ENCODE measurements around the gene SYT7. TPM values are rescaled to one million over a fixed set of nuclear protein-coding genes. Genes with fewer than 3 reads are reported as not detected.

SYT7 gene
- total RNA-seq, 1 donor from 2014 or later = 10.3 TPM

DNA sequence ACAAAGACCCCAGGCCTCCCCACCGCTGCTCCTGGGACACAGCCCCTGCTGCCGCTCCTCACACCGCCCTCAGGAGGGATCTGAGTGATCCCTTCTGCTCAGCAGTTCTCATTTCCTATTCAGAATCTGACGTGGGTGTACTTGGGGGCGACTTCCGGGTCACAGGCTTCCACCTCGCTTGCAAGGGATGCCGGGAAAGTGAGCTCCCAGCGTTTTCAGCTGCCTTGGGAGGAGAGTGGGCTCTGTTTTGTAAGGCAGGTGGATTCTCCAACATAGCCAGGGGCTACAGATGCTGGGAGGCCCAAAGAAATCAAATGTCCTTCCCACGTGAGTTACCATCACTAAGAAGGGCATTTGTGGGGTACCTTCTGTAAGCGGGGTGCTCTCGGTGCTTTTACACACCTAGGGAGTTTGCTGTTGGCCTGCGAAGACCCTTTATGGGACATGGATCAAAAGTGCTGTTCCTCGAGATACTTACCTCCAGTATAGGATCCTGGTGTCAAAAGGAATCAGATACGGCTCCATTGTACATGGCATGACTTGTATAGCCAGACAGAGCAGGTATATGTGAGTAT, 82.0 kb downstream of the SYT7 start:
- no peak for DNase-seq (ENCODE audit: low spot score, unreplicated experiment)
- no peaks in the 10 kb centered on the region for H3K36me3 Mint-ChIP-seq (ENCODE audit: insufficient read depth)
- no peaks in the 10 kb centered on the region for H3K4me1 Mint-ChIP-seq (ENCODE audit: low read depth)
- H3K27me3 Mint-ChIP-seq = peaks cover 17% of the 10 kb centered on the region
- no peak overlapping the region for H3K4me3 Mint-ChIP-seq (ENCODE audit: low read depth)
- no peaks in the 10 kb centered on the region for H3K9me3 Mint-ChIP-seq (ENCODE audit: low read depth)
- TF ChIP-seq, protein P1, sequence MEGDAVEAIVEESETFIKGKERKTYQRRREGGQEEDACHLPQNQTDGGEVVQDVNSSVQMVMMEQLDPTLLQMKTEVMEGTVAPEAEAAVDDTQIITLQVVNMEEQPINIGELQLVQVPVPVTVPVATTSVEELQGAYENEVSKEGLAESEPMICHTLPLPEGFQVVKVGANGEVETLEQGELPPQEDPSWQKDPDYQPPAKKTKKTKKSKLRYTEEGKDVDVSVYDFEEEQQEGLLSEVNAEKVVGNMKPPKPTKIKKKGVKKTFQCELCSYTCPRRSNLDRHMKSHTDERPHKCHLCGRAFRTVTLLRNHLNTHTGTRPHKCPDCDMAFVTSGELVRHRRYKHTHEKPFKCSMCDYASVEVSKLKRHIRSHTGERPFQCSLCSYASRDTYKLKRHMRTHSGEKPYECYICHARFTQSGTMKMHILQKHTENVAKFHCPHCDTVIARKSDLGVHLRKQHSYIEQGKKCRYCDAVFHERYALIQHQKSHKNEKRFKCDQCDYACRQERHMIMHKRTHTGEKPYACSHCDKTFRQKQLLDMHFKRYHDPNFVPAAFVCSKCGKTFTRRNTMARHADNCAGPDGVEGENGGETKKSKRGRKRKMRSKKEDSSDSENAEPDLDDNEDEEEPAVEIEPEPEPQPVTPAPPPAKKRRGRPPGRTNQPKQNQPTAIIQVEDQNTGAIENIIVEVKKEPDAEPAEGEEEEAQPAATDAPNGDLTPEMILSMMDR (IDR thresholded peaks at IDR 0.05; ENCODE audit: unreplicated experiment) = no peak
- no peak overlapping the region for H3K27ac Mint-ChIP-seq

DNA sequence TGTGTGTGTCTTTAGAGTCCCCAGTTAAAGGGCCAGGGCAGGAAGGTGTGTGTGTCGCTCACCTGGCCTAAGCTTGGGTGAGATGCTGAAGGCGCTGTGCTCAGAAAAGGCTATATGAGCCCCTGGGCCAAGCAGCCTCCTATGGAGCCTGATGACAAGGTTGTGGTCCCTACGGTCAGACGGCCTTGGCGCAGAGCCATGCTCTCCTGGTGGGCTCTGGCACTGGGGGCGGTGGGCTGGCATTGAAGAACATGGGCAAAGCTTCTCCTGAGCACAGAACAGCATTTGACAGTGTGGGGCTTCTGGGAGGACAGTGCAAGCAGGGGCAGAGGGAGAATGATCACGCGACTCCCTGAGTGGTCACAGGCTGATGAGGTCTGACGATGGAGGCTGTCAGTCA, 83.0 kb downstream of the SYT7 start:
- TF ChIP-seq, protein P1 (IDR thresholded peaks at IDR 0.05; ENCODE audit: unreplicated experiment) = no peak
- H3K9me3 Mint-ChIP-seq (ENCODE audit: low read depth) = no peaks in the 10 kb centered on the region
- H3K4me3 Mint-ChIP-seq (ENCODE audit: low read depth) = no peak overlapping the region
- DNase-seq (ENCODE audit: low spot score, unreplicated experiment) = no peak
- no peaks in the 10 kb centered on the region for H3K4me1 Mint-ChIP-seq (ENCODE audit: low read depth)
- H3K27me3 Mint-ChIP-seq = peaks cover 13% of the 10 kb centered on the region
- no peak overlapping the region for H3K27ac Mint-ChIP-seq
- H3K36me3 Mint-ChIP-seq (ENCODE audit: insufficient read depth) = no peaks in the 10 kb centered on the region

DNA sequence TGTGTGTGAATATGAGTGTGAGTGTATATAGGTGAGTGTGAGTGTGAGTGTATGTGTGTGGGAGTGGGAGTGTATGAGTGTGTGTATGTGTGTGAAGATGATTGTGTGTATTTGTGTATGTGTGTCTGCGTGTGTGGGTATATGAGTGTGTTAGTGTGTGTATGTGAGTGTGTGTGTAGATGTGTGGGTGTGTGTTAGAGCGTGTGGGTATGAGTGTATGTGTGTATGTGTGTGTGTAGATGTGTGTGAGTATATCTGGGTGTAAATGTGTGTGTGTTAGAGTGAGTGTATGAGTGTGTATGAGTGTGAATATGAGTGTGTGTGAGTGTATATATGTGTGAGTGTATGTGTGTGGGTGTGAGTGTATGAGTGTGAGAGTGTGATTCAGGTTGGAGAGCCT, 83.4 kb downstream of the SYT7 start:
- Mint-ChIP-seq H3K9me3 (ENCODE audit: low read depth) (no peaks in the 10 kb centered on the region), H3K27me3 (peaks cover 13% of the 10 kb centered on the region), H3K36me3 (ENCODE audit: insufficient read depth) (no peaks in the 10 kb centered on the region), H3K4me1 (ENCODE audit: low read depth) (no peaks in the 10 kb centered on the region), H3K27ac (no peak overlapping the region), H3K4me3 (ENCODE audit: low read depth) (no peak overlapping the region)
- TF ChIP-seq, protein P1 (IDR thresholded peaks at IDR 0.05; ENCODE audit: unreplicated experiment) = no peak
- DNase-seq (ENCODE audit: low spot score, unreplicated experiment) = no peak

DNA sequence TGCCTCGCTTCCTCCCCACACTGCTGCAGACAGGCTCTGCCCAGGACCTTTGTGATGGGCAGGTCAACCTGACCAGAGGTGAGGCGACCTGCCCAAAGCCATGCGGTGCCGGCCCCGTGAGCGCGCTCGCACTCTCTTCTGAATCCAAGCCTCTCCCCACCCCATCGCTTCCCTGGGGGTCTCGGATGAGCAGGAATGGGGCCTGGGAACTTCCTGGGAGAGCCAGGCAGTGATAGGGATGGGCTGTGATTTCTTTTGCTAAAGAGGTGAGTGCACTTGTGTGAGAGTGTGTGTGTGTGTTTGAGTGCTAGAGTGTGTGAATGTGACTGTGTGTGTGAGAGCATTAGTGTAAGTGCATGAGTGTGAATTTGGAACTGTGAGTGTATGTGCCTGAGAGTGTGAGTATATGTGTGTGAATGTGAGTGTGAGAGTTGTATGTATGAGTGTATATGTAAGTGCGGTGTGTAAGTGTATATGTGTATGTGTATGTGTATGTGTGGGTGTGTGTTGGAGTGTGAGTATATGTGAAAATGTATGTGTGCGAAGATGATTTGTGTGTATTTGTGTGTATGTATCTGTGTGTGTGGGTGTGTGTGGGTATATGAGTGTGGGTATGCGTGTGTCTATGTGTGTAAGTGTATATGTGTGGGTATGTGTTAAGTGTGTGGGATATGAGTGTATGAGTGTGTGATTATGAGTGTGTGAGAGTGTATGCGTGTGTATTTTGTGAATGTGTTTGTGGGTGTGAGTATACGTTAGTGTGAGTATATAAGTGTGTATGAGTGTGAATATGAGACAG, 84.1 kb downstream of the SYT7 start:
- Mint-ChIP-seq H3K36me3 (ENCODE audit: insufficient read depth) (no peaks in the 10 kb centered on the region), H3K27ac (no peak overlapping the region), H3K4me3 (ENCODE audit: low read depth) (no peak overlapping the region), H3K9me3 (ENCODE audit: low read depth) (no peaks in the 10 kb centered on the region), H3K4me1 (ENCODE audit: low read depth) (no peaks in the 10 kb centered on the region), H3K27me3 (peaks cover 10% of the 10 kb centered on the region)
- DNase-seq (ENCODE audit: low spot score, unreplicated experiment) = no peak
- TF ChIP-seq, protein P1 (IDR thresholded peaks at IDR 0.05; ENCODE audit: unreplicated experiment) = no peak

DNA sequence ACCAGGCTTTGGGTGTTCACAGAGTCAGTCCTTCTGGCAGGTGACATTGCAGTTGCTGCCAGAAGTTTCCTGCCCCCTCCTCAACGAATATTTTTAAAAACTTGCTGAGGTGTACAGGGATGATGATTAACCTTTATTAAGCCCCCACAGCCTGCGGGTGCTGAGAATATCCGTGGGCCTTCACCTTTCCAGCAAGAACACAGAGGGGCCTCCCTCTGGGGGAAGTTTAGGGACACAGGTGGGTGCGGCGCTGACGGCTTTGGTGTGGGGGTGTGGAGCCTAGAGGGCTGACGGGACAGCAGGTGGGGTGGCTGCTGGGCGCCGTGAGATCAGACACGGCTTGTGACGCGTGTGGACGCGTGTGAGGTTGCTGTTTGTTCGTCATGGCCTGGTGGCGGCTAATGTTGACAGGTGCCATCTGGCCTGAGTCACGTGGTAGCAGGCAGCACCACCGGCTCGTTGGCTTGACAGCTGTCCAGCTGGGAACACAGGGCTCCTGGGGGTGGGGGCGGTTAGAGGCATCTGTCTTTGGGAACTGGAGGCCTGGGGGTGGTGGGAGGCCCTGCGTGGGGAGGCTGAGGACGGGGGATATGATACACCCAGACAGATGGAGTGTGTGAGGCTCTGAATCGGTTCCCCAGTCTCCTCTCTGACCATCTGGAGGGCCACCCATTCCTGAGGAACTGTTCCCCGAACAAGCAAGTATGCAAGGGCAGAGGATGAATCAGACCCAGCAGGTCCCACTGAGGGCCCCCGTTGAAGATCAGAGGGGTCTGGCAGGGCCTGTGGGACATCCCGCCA, 84.9 kb downstream of the SYT7 start:
- Mint-ChIP-seq H3K27ac (no peak overlapping the region), H3K4me3 (ENCODE audit: low read depth) (no peak overlapping the region), H3K9me3 (ENCODE audit: low read depth) (no peaks in the 10 kb centered on the region), H3K27me3 (peaks cover 10% of the 10 kb centered on the region), H3K36me3 (ENCODE audit: insufficient read depth) (no peaks in the 10 kb centered on the region), H3K4me1 (ENCODE audit: low read depth) (no peaks in the 10 kb centered on the region)
- TF ChIP-seq, protein P1 (IDR thresholded peaks at IDR 0.05; ENCODE audit: unreplicated experiment) = no peak
- no peak for DNase-seq (ENCODE audit: low spot score, unreplicated experiment)
